Epithelial cell of esophagus (primary cell): Measurements from ENCODE around the gene WDSUB1.
A peak's percentile ranks its signal among the peaks of the same experiment; 100 is the strongest.

ENCODE experiments used
- DNase-seq: peaks from one replicate; pipeline ENCODE4 v3.0.0; 2010; ENCODE audit warnings: low read depth
- H3K4me3 ChIP-seq: 2 replicates; pipeline ENCODE4 v1.5.1; 2011; ENCODE audit warnings: mild to moderate bottlenecking, low read length, control low read depth
- CTCF ChIP-seq: IDR thresholded peaks from 2 replicates; pipeline ENCODE4 v1.5.1; 2011; ENCODE audit warnings: low read depth, mild to moderate bottlenecking, low read length, control low read depth, inconsistent platforms; ENCODE audit not compliant: insufficient read depth; ENCODE audit errors: missing control alignments

The WDSUB1 gene

GRCh38 chr2:159224061-159224813, 62.3 kb downstream of the WDSUB1 start:
- no peak overlapping the region for H3K4me3 ChIP-seq
- DNase-seq = no peak
- no peak for TF ChIP-seq CTCF

GRCh38 chr2:159219394-159219998, 67.0 kb downstream of the WDSUB1 start:
- no peak for DNase-seq
- no peak overlapping the region for H3K4me3 ChIP-seq
- TF ChIP-seq CTCF = no peak

GRCh38 chr2:159218389-159218788, 68.1 kb downstream of the WDSUB1 start:
- H3K4me3 ChIP-seq = no peak overlapping the region
- no peak for TF ChIP-seq CTCF
- no peak for DNase-seq

- DNase-seq = no peak
- TF ChIP-seq CTCF = no peak
These were observed 68.8 kb downstream of the WDSUB1 start for GRCh38 chr2:159217676-159218075.

GRCh38 chr2:159215116-159215515, 71.4 kb downstream of the WDSUB1 start:
- TF ChIP-seq CTCF = no peak
- no peak for DNase-seq
- no peak overlapping the region for H3K4me3 ChIP-seq

More at GRCh38 chr2:159217676-159218075, 68.8 kb downstream of the WDSUB1 start:
- H3K4me3 ChIP-seq = no peak overlapping the region

GRCh38 chr2:159214325-159214865, 72.1 kb downstream of the WDSUB1 start:
- no peak overlapping the region for H3K4me3 ChIP-seq
- DNase-seq = peak; percentile 26
- TF ChIP-seq CTCF = no peak
